ENCODE data around the gene AQR.

AQR gene

GRCh38 chr15:34855413-34855812 lies 114.1 kb downstream of the AQR start:
- H3K4me1 ChIP-seq (ENCODE audit: control insufficient read depth in 1 of 2, insufficient read depth in 2 of 2, low read length in 2 of 2), result no peaks in the 10 kb centered on the region
- H3K27me3 ChIP-seq (ENCODE audit: control insufficient read depth in 1 of 2, insufficient read depth in 2 of 2, low read length in 2 of 2), result no peaks in the 10 kb centered on the region
- H3K4me3 ChIP-seq (ENCODE audit: low read depth in 1 of 2, low read length in 2 of 2), result no peak overlapping the region
- H3K36me3 ChIP-seq (ENCODE audit: control insufficient read depth in 1 of 2, insufficient read depth in 2 of 2, low read length in 2 of 2), result peaks cover 23 to 35% of the 10 kb centered on the region in 2 donors
- H3K9me3 ChIP-seq (ENCODE audit: control insufficient read depth in 1 of 2, low read length in 2 of 2), result no peaks in the 10 kb centered on the region
- no peak overlapping the region for H3K9ac ChIP-seq (ENCODE audit: low read depth in 1 of 2, low read length in 2 of 2)
- no peak overlapping the region for H3K27ac ChIP-seq (ENCODE audit: low read depth, low read length)

- Histone ChIP-seq H3K4me1 (ENCODE audit: control insufficient read depth in 1 of 2, insufficient read depth in 2 of 2, low read length in 2 of 2) (no peaks in the 10 kb centered on the region), H3K27ac (ENCODE audit: low read depth, low read length) (no peak overlapping the region), H3K4me3 (ENCODE audit: low read depth in 1 of 2, low read length in 2 of 2) (no peak overlapping the region), H3K9me3 (ENCODE audit: control insufficient read depth in 1 of 2, low read length in 2 of 2) (no peaks in the 10 kb centered on the region), H3K36me3 (ENCODE audit: control insufficient read depth in 1 of 2, insufficient read depth in 2 of 2, low read length in 2 of 2) (peaks cover 19 to 30% of the 10 kb centered on the region in 2 donors), H3K9ac (ENCODE audit: low read depth in 1 of 2, low read length in 2 of 2) (no peak overlapping the region), H3K27me3 (ENCODE audit: control insufficient read depth in 1 of 2, insufficient read depth in 2 of 2, low read length in 2 of 2) (no peaks in the 10 kb centered on the region)
Measured at GRCh38 chr15:34854232-34854631, 115.3 kb downstream of the AQR start.

GRCh38 chr15:34853001-34853758 lies 116.4 kb downstream of the AQR start:
- Histone ChIP-seq H3K36me3 (ENCODE audit: control insufficient read depth in 1 of 2, insufficient read depth in 2 of 2, low read length in 2 of 2) (peaks cover 15 to 25% of the 10 kb centered on the region in 2 donors), H3K9me3 (ENCODE audit: control insufficient read depth in 1 of 2, low read length in 2 of 2) (peaks cover 0 to 2% of the 10 kb centered on the region in 2 donors), H3K27me3 (ENCODE audit: control insufficient read depth in 1 of 2, insufficient read depth in 2 of 2, low read length in 2 of 2) (no peaks in the 10 kb centered on the region), H3K27ac (ENCODE audit: low read depth, low read length) (no peak overlapping the region), H3K4me1 (ENCODE audit: control insufficient read depth in 1 of 2, insufficient read depth in 2 of 2, low read length in 2 of 2) (no peaks in the 10 kb centered on the region), H3K9ac (ENCODE audit: low read depth in 1 of 2, low read length in 2 of 2) (no peak overlapping the region), H3K4me3 (ENCODE audit: low read depth in 1 of 2, low read length in 2 of 2) (no peak overlapping the region)

GRCh38 chr15:34851751-34852150 lies 117.8 kb downstream of the AQR start:
- Histone ChIP-seq H3K9me3 (ENCODE audit: control insufficient read depth in 1 of 2, low read length in 2 of 2) (peaks cover 0 to 3% of the 10 kb centered on the region in 2 donors), H3K27me3 (ENCODE audit: control insufficient read depth in 1 of 2, insufficient read depth in 2 of 2, low read length in 2 of 2) (no peaks in the 10 kb centered on the region), H3K4me3 (ENCODE audit: low read depth in 1 of 2, low read length in 2 of 2) (no peak overlapping the region), H3K36me3 (ENCODE audit: control insufficient read depth in 1 of 2, insufficient read depth in 2 of 2, low read length in 2 of 2) (peaks cover 12 to 13% of the 10 kb centered on the region in 2 donors), H3K27ac (ENCODE audit: low read depth, low read length) (no peak overlapping the region), H3K4me1 (ENCODE audit: control insufficient read depth in 1 of 2, insufficient read depth in 2 of 2, low read length in 2 of 2) (no peaks in the 10 kb centered on the region), H3K9ac (ENCODE audit: low read depth in 1 of 2, low read length in 2 of 2) (no peak overlapping the region)

- Histone ChIP-seq H3K27me3 (ENCODE audit: control insufficient read depth in 1 of 2, insufficient read depth in 2 of 2, low read length in 2 of 2) (no peaks in the 10 kb centered on the region), H3K27ac (ENCODE audit: low read depth, low read length) (no peak overlapping the region), H3K36me3 (ENCODE audit: control insufficient read depth in 1 of 2, insufficient read depth in 2 of 2, low read length in 2 of 2) (peaks cover 6 to 8% of the 10 kb centered on the region in 2 donors)
Measured at GRCh38 chr15:34851007-34851406, 118.5 kb downstream of the AQR start.

GRCh38 chr15:34850121-34850520 lies 119.4 kb downstream of the AQR start:
- H3K4me3 ChIP-seq (ENCODE audit: low read depth in 1 of 2, low read length in 2 of 2), result no peak overlapping the region
- H3K4me1 ChIP-seq (ENCODE audit: control insufficient read depth in 1 of 2, insufficient read depth in 2 of 2, low read length in 2 of 2), result no peaks in the 10 kb centered on the region
- H3K9me3 ChIP-seq (ENCODE audit: control insufficient read depth in 1 of 2, low read length in 2 of 2), result peaks cover 0 to 3% of the 10 kb centered on the region in 2 donors
- H3K27me3 ChIP-seq (ENCODE audit: control insufficient read depth in 1 of 2, insufficient read depth in 2 of 2, low read length in 2 of 2), result no peaks in the 10 kb centered on the region
- no peak overlapping the region for H3K9ac ChIP-seq (ENCODE audit: low read depth in 1 of 2, low read length in 2 of 2)
- peaks cover 0 to 3% of the 10 kb centered on the region in 2 donors for H3K36me3 ChIP-seq (ENCODE audit: control insufficient read depth in 1 of 2, insufficient read depth in 2 of 2, low read length in 2 of 2)
- no peak overlapping the region for H3K27ac ChIP-seq (ENCODE audit: low read depth, low read length)

More at GRCh38 chr15:34851007-34851406, 118.5 kb downstream of the AQR start:
- Histone ChIP-seq H3K4me1 (ENCODE audit: control insufficient read depth in 1 of 2, insufficient read depth in 2 of 2, low read length in 2 of 2) (no peaks in the 10 kb centered on the region), H3K9me3 (ENCODE audit: control insufficient read depth in 1 of 2, low read length in 2 of 2) (peaks cover 0 to 3% of the 10 kb centered on the region in 2 donors), H3K9ac (ENCODE audit: low read depth in 1 of 2, low read length in 2 of 2) (no peak overlapping the region), H3K4me3 (ENCODE audit: low read depth in 1 of 2, low read length in 2 of 2) (no peak overlapping the region)

GRCh38 chr15:34849364-34849959 lies 120.1 kb downstream of the AQR start:
- no peaks in the 10 kb centered on the region for H3K4me1 ChIP-seq (ENCODE audit: control insufficient read depth in 1 of 2, insufficient read depth in 2 of 2, low read length in 2 of 2)
- H3K27ac ChIP-seq (ENCODE audit: low read depth, low read length), result no peak overlapping the region
- H3K9me3 ChIP-seq (ENCODE audit: control insufficient read depth in 1 of 2, low read length in 2 of 2), result peaks cover 0 to 3% of the 10 kb centered on the region in 2 donors
- H3K36me3 ChIP-seq (ENCODE audit: control insufficient read depth in 1 of 2, insufficient read depth in 2 of 2, low read length in 2 of 2), result peaks cover 0 to 3% of the 10 kb centered on the region in 2 donors
- H3K9ac ChIP-seq (ENCODE audit: low read depth in 1 of 2, low read length in 2 of 2), result no peak overlapping the region
- no peaks in the 10 kb centered on the region for H3K27me3 ChIP-seq (ENCODE audit: control insufficient read depth in 1 of 2, insufficient read depth in 2 of 2, low read length in 2 of 2)
- H3K4me3 ChIP-seq (ENCODE audit: low read depth in 1 of 2, low read length in 2 of 2), result no peak overlapping the region

- Histone ChIP-seq H3K27me3 (ENCODE audit: control insufficient read depth in 1 of 2, insufficient read depth in 2 of 2, low read length in 2 of 2) (no peaks in the 10 kb centered on the region), H3K4me3 (ENCODE audit: low read depth in 1 of 2, low read length in 2 of 2) (no peak overlapping the region), H3K9me3 (ENCODE audit: control insufficient read depth in 1 of 2, low read length in 2 of 2) (peaks cover 0 to 3% of the 10 kb centered on the region in 2 donors), H3K36me3 (ENCODE audit: control insufficient read depth in 1 of 2, insufficient read depth in 2 of 2, low read length in 2 of 2) (peaks cover 0 to 3% of the 10 kb centered on the region in 2 donors), H3K4me1 (ENCODE audit: control insufficient read depth in 1 of 2, insufficient read depth in 2 of 2, low read length in 2 of 2) (no peaks in the 10 kb centered on the region), H3K27ac (ENCODE audit: low read depth, low read length) (no peak overlapping the region), H3K9ac (ENCODE audit: low read depth in 1 of 2, low read length in 2 of 2) (no peak overlapping the region)
Measured at GRCh38 chr15:34847598-34847997, 121.9 kb downstream of the AQR start.

- no peaks in the 10 kb centered on the region for H3K36me3 ChIP-seq (ENCODE audit: control insufficient read depth in 1 of 2, insufficient read depth in 2 of 2, low read length in 2 of 2)
- H3K9me3 ChIP-seq (ENCODE audit: control insufficient read depth in 1 of 2, low read length in 2 of 2), result no peaks in the 10 kb centered on the region
- no peaks in the 10 kb centered on the region for H3K27me3 ChIP-seq (ENCODE audit: control insufficient read depth in 1 of 2, insufficient read depth in 2 of 2, low read length in 2 of 2)
- no peak overlapping the region for H3K4me3 ChIP-seq (ENCODE audit: low read depth in 1 of 2, low read length in 2 of 2)
- no peak overlapping the region for H3K9ac ChIP-seq (ENCODE audit: low read depth in 1 of 2, low read length in 2 of 2)
- no peaks in the 10 kb centered on the region for H3K4me1 ChIP-seq (ENCODE audit: control insufficient read depth in 1 of 2, insufficient read depth in 2 of 2, low read length in 2 of 2)
- no peak overlapping the region for H3K27ac ChIP-seq (ENCODE audit: low read depth, low read length)
Measured at GRCh38 chr15:34841262-34841725, 128.2 kb downstream of the AQR start.

GRCh38 chr15:34838282-34838681 lies 131.3 kb downstream of the AQR start:
- Histone ChIP-seq H3K4me3 (ENCODE audit: low read depth in 1 of 2, low read length in 2 of 2) (no peak overlapping the region), H3K27ac (ENCODE audit: low read depth, low read length) (no peak overlapping the region), H3K9ac (ENCODE audit: low read depth in 1 of 2, low read length in 2 of 2) (no peak overlapping the region), H3K9me3 (ENCODE audit: control insufficient read depth in 1 of 2, low read length in 2 of 2) (no peaks in the 10 kb centered on the region), H3K36me3 (ENCODE audit: control insufficient read depth in 1 of 2, insufficient read depth in 2 of 2, low read length in 2 of 2) (no peaks in the 10 kb centered on the region), H3K4me1 (ENCODE audit: control insufficient read depth in 1 of 2, insufficient read depth in 2 of 2, low read length in 2 of 2) (no peaks in the 10 kb centered on the region), H3K27me3 (ENCODE audit: control insufficient read depth in 1 of 2, insufficient read depth in 2 of 2, low read length in 2 of 2) (no peaks in the 10 kb centered on the region)

All from duodenal mucosa (tissue), 2 donors.